Activated naive CD8-positive, alpha-beta T cell treated with anti-CD3 and anti-CD28 coated beads, Interleukin-2, amount 50 U/mL, for 16 hours (primary cell): Measurements from ENCODE around the gene RBM18.

Experiments used
- DNase-seq: peaks from one replicate; pipeline ENCODE4 v3.0.0-alpha.2; 2020; ENCODE audit warnings: low read depth, low spot score

The RBM18 gene

GRCh38 chr9:122222791-122223190, 41.8 kb downstream of the RBM18 start:
- DNase-seq, result no peak

GRCh38 chr9:122221183-122221811, 43.3 kb downstream of the RBM18 start:
- no peak for DNase-seq

- no peak for DNase-seq
Observed at GRCh38 chr9:122220673-122221182, 43.9 kb downstream of the RBM18 start.

- no peak for DNase-seq
Observed at GRCh38 chr9:122219856-122220672, 44.6 kb downstream of the RBM18 start.

- DNase-seq, result no peak
Observed at GRCh38 chr9:122218935-122219855, 45.4 kb downstream of the RBM18 start.

GRCh38 chr9:122218071-122218934, 46.3 kb downstream of the RBM18 start:
- no peak for DNase-seq

GRCh38 chr9:122217640-122218039, 47.0 kb downstream of the RBM18 start:
- DNase-seq, result no peak

- DNase-seq, result no peak
Observed at GRCh38 chr9:122216798-122217418, 47.7 kb downstream of the RBM18 start.

GRCh38 chr9:122216138-122216797, 48.4 kb downstream of the RBM18 start:
- DNase-seq, result no peak

- DNase-seq, result no peak
Observed at GRCh38 chr9:122215663-122216062, 49.0 kb downstream of the RBM18 start.

- no peak for DNase-seq
Observed at GRCh38 chr9:122214507-122214906, 50.1 kb downstream of the RBM18 start.

- DNase-seq, result peak; percentile 10
Observed at GRCh38 chr9:122213589-122214413, 50.8 kb downstream of the RBM18 start.

GRCh38 chr9:122213102-122213588, 51.5 kb downstream of the RBM18 start:
- DNase-seq, result no peak

- no peak for DNase-seq
Observed at GRCh38 chr9:122212473-122213004, 52.1 kb downstream of the RBM18 start.

- DNase-seq, result no peak
Observed at GRCh38 chr9:122209451-122209850, 55.2 kb downstream of the RBM18 start.

- no peak for DNase-seq
Observed at GRCh38 chr9:122207096-122207495, 57.5 kb downstream of the RBM18 start.

GRCh38 chr9:122206118-122207046, 58.3 kb downstream of the RBM18 start:
- no peak for DNase-seq
